ENCODE measurements around the gene CBY3. TPM values are rescaled to one million over a fixed set of nuclear protein-coding genes. Genes with fewer than 3 reads are reported as not detected.

The CBY3 gene
- total and polyA plus RNA-seq, 2 of the 13 experiments (the other 11 are each of a cell fraction or from before 2014, with no cell fraction given), result not detected

- TF ChIP-seq FOXO4 (CRISPR knock-in tag; conservative IDR thresholded peaks at IDR 0.05) (0 out of 2 replicates have a peak, but pooled peaks have one; percentile 86), SP4 (CRISPR knock-in tag; IDR thresholded peaks at IDR 0.05) (peak; percentile 74; the same call in 1 of the 2 replicates), ZMAT5 (CRISPR knock-in tag; IDR thresholded peaks at IDR 0.05; ENCODE audit: borderline replicate concordance, low read depth) (no peak), SPEN (CRISPR knock-in tag; IDR thresholded peaks at IDR 0.05; ENCODE audit: low read depth) (peak; percentile 72; the same call in 1 of the 2 replicates), MXD3 (CRISPR knock-in tag; IDR thresholded peaks at IDR 0.05) (peak; percentile 84; the same call in 1 of the 2 replicates), NONO (IDR thresholded peaks at IDR 0.05) (no peak), NONO (CRISPR knock-in tag; conservative IDR thresholded peaks at IDR 0.05) (peak; percentile 81), MIER3 (CRISPR knock-in tag; IDR thresholded peaks at IDR 0.05; ENCODE audit: borderline replicate concordance) (peak; percentile 2; the same call in 1 of the 2 replicates), ZNF790 (CRISPR knock-in tag; IDR thresholded peaks at IDR 0.05; ENCODE audit: borderline replicate concordance) (peak; percentile 71; the same call in 1 of the 2 replicates), ZNF772 (CRISPR knock-in tag; IDR thresholded peaks at IDR 0.05) (peak; percentile 70; the same call in 1 of the 2 replicates), ZNF83 (CRISPR knock-in tag; IDR thresholded peaks at IDR 0.05; ENCODE audit: borderline replicate concordance) (peak; percentile 68; the same call in 1 of the 2 replicates), HHEX (CRISPR knock-in tag; IDR thresholded peaks at IDR 0.05) (no peak), ARID4A (CRISPR knock-in tag; IDR thresholded peaks at IDR 0.05; ENCODE audit: borderline replicate concordance) (peak; percentile 92), ZNF580 (CRISPR knock-in tag; IDR thresholded peaks at IDR 0.05; ENCODE audit: borderline replicate concordance, low read depth) (no peak), ASH2L (IDR thresholded peaks at IDR 0.05; ENCODE audit: insufficient read length, low read depth, low read length) (peak; percentile 60), ONECUT2 (CRISPR knock-in tag; IDR thresholded peaks at IDR 0.05) (no peak), PAWR (CRISPR knock-in tag; IDR thresholded peaks at IDR 0.05; ENCODE audit: borderline replicate concordance) (no peak), ZNF235 (CRISPR knock-in tag; IDR thresholded peaks at IDR 0.05; ENCODE audit: borderline replicate concordance) (no peak), EEA1 (CRISPR knock-in tag; IDR thresholded peaks at IDR 0.05; ENCODE audit: borderline replicate concordance) (0 out of 2 replicates have a peak, but pooled peaks have one; percentile 19), YEATS4 (CRISPR knock-in tag; IDR thresholded peaks at IDR 0.05; ENCODE audit: borderline replicate concordance) (peak; percentile 95)
Measured at GRCh38 chr5:179698935-179699615, 18.2 kb upstream of the CBY3 start, which contains the start of gene CANX (continued).

Measured in HepG2 (cell line).